Measurements from ENCODE around the gene CUBN.

CUBN gene

GRCh38 chr10:16817125-16818019, 312.2 kb downstream of the CUBN start, which contains the start of gene RSU1:
RSU1 (minus strand) TSS chr10:16817424; CDS start chr10:16817081, 343 bp downstream.
- peak; percentile 100 for DNase-seq (ENCODE audit: low spot score)
- TF ChIP-seq CTCF (IDR thresholded peaks at IDR 0.05), result no peak
- peak within 1 kb of the TSS; percentile 89 for H3K4me3 ChIP-seq
- peak within 1 kb of the TSS; percentile 87 to 94 for H3K27ac ChIP-seq

GRCh38 chr10:16816830-16817124, 312.8 kb downstream of the CUBN start:
- DNase-seq (ENCODE audit: low spot score), result no peak
- no peak for TF ChIP-seq CTCF (IDR thresholded peaks at IDR 0.05)
- peak overlapping the region; percentile 71 to 87 for H3K27ac ChIP-seq
- H3K4me3 ChIP-seq, result peak overlapping the region; percentile 89

- H3K4me3 ChIP-seq, result peak overlapping the region; percentile 89
- TF ChIP-seq CTCF (IDR thresholded peaks at IDR 0.05), result no peak
- H3K27ac ChIP-seq, result peak overlapping the region in 1 of 2 donors; percentile 71
- DNase-seq (ENCODE audit: low spot score), result no peak
These were observed 313.4 kb downstream of the CUBN start for GRCh38 chr10:16816171-16816570.

DNA sequence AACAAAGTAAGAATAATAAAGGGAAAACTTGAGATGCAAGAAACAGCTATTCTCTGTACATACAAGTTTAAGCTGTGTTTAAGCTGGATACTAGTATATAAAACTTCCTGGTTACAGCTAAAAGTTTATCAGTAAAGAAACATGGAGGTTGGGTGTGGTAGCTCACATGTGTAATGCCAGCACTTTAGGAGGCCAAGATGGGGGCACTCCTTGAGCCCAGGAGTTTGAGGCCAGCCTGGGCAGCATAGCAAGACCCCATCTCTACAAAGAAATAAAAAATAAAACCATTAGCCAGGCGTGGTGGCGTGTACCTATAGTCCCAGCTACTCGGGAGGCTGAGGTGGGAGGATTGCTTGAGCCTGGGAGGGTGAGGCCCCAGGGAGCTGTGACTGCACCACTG, 315.6 kb downstream of the CUBN start:
- TF ChIP-seq CTCF (IDR thresholded peaks at IDR 0.05), result no peak
- DNase-seq (ENCODE audit: low spot score), result no peak
- Histone ChIP-seq H3K4me3 (no peak overlapping the region), H3K27ac (no peak overlapping the region)

DNA sequence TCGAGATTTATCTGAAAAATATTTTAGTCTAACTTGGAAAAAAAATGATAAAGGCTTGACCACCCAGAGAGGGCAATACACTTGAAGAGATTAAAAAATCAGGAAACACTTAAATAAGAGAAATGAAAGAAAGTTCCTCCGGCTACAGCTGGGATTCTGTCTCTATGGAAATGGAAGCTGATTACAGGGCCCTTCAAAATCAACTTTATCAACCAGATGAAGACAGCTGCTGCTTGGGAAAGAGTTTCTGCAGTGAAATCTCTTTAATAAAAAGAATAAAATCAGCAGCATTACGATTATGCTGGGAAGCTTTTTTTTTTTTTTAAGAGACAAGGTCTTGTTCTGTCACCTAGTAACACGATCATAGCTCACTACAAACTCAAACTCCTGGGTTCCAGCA, 316.9 kb downstream of the CUBN start:
- Histone ChIP-seq H3K27ac (no peak overlapping the region), H3K4me3 (no peak overlapping the region)
- TF ChIP-seq CTCF (IDR thresholded peaks at IDR 0.05), result no peak
- DNase-seq (ENCODE audit: low spot score), result no peak

DNA sequence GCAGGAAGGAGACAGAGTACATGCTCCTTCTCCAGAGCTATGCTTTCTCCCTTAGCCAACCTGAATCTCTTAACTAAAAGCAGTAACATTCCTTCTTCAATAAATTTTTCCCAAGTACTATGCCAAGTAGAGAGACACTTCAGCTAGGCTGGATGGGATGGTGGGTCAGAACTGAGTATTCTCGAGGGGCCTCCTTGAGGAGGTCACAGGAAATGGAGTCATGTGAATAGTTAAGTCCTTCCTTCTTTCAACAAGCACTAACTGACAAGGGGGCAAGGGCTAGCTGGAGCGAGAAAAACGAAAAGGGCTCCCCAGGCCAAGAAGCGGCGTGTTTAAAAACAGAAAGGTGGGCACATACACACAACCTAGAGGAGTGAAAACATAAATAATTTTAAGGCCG, 317.8 kb downstream of the CUBN start:
- no peak for TF ChIP-seq CTCF (IDR thresholded peaks at IDR 0.05)
- no peak overlapping the region for H3K27ac ChIP-seq
- H3K4me3 ChIP-seq, result peak overlapping the region; percentile 7
- no peak for DNase-seq (ENCODE audit: low spot score)

DNA sequence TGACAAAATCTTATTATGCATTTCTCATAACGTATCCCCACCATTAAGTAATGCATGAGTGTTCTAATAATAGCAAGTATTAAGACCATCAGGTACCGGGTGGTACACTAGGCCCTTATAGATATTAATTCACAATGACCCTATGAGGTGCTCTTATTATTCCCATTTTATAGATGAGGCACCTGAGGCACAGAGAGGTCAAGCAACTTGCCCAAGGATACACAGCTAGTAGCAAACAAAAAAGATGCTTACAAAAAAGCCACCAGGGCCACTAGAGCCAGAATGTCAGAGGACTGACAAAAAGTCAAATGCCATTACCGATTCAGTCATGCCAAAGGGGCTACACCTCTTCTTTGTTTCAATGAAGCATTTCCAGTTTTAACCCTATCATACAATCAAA, 318.3 kb downstream of the CUBN start:
- peak overlapping the region; percentile 7 for H3K4me3 ChIP-seq
- no peak overlapping the region for H3K27ac ChIP-seq
- no peak for TF ChIP-seq CTCF (IDR thresholded peaks at IDR 0.05)
- no peak for DNase-seq (ENCODE audit: low spot score)

All from coronary artery (tissue), 2 donors.